T-helper 1 cell (primary cell): ENCODE measurements around the gene FAM200A.
"Not testable (repeated sequence)": the region's sequence is repeated elsewhere in the genome, so short reads cannot be mapped to it uniquely, and the experiment has no call there.

Experiments used
- DNase-seq, 5 donors: peaks; one replicate each; pipeline ENCODE4 v3.0.0-alpha.2; 2012 to 2020

The FAM200A gene

DNA sequence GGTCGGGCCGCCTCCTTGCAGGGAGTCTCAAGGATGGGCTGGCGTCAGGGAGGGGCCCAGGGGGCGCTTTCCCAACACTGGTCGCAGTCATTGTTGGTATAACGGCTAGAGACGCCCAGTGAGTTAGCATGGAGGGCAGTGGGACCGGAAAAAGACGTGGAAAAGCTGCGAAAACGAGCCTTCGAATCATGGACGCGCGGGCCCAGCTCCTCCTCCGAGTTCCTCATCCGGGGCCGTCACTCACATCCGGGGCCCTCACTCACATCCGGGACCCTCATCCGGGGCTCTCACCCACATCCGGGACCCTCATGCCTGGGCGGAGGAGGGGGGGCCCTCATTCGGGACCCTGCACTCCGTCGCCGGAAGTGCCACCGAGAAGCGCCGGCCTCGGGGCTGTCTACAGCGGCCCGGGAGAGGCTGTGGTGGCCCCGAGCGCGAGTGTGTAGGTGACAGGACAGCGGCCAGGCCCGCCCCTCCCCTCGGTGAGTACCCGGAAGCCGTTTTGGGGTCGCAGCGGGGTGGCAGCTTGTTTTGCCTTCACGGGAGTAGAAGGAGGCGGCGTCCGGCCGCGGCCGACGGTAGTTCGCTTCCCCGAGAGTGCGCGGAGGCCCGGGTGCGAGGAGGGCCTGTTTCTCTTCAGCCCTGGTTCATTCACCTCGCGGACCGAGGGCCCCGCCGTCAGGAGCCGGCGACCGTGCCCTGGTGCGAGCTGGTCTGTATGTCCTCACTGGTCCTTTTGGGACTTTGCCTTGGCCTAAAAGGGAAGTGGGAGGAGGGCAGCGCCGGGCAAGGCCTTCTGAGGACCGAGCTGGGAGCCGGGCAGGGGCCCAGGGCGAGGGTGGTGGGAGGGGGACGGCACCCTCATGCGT is 6.6 kb upstream of the FAM200A start, which contains the start of gene ZNF655:
Gene ZNF655 (plus strand): TSS at position 337 of the 869 bp plus-strand sequence. CDS start 1,918 bp downstream, outside the sequence.
- peak; percentile 79 to 89 (median 83) for DNase-seq

- DNase-seq, result no peak
Observed at GRCh38 chr7:99557940-99558305, 6.0 kb upstream of the FAM200A start.

- DNase-seq, result no peak
Observed at GRCh38 chr7:99557196-99557607, 5.3 kb upstream of the FAM200A start.

DNA sequence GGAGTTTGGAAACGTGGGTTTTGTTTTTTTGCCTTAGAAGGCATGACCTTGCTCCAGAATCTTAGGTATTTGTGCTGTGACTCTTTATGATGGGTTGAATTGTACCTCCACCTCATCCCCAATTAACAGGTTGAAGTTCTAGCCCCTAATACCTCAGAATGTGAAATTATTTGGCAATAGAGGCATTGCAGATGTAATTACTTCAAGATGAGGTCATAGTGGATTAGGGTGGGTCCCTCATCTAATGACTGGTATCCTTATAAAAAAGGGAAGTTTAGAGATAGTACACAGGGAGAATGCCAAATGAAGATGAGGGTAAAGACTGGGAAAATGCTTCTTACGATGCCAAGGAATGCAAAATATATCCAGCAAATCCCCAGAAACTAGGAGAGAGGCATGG is 3.0 kb upstream of the FAM200A start:
- no peak for DNase-seq

GRCh38 chr7:99553039-99553438 is 1.1 kb upstream of the FAM200A start:
- DNase-seq, result no peak

DNA sequence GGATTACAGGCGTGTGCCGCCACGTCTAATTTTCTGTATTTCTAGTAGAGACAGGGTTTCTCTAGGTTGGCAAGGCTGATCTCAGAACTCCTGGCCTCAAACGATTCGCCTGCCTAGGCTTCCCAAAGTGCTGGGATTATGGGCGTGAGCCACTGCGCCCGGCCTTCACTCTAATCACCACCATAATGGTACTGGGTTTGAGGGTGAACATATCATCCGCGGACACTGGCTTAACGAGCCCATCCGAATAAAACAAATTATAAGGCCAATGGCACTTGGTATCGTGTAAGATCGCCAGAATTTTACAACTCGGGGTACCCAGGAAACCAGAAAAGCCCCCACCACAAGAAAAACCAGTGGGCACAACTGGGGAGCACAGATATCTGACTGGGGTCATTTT is 580 bp downstream of the FAM200A start:
- no peak for DNase-seq

GRCh38 chr7:99549545-99549944 is 2.4 kb downstream of the FAM200A start:
- DNase-seq, result not testable (repeated sequence)

DNA sequence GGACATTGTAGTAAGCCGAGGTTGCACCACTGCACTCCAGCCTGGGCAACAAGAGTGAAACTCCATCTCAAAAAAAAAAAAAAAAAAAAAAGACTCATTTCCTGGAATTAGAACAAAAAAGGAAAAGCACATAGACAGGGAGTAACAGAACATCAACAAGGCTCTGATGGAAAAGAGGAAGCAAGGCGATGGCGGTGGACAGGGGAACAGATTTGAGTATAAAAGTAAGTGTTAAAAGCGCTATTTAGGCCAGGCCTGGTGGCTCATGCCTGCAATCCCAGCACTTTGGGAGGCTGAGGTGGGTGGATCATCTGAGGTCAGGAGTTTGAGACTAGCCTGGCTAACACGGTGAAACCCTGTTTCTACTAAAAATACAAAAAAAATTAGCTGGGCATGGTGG is 6.6 kb downstream of the FAM200A start:
- DNase-seq, result not testable (repeated sequence)

GRCh38 chr7:99543916-99544315 is 8.0 kb downstream of the FAM200A start:
- DNase-seq, result no peak

DNA sequence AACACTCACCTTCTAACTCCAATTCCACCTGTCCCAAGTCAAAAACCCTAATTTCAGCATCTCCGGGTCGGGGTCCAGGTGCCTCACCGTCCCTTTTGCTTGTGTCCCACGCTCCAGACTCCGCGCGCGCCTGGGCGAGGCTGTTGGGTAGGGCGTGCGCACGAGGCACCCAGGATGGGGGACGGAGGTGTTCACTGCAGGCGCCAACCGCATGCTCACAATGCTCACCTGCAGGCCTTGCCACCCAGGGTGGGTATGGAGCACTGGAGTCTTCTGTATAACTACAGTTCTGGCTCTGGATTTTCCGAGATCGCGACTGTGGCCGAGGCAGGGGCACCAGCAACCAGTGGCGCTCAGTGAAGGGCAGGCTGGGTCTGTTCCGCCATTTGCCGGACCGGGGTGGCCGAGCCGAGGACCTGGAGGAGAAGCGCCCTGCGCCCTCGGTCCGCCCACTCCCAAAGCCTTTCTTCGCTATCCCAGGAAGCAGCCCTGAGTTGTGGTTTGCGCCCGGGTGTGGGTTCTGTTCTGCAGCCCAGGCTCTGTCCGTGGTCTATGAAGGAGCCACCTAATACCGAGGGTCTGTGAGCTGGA is 8.7 kb downstream of the FAM200A start:
- DNase-seq, result no peak

DNA sequence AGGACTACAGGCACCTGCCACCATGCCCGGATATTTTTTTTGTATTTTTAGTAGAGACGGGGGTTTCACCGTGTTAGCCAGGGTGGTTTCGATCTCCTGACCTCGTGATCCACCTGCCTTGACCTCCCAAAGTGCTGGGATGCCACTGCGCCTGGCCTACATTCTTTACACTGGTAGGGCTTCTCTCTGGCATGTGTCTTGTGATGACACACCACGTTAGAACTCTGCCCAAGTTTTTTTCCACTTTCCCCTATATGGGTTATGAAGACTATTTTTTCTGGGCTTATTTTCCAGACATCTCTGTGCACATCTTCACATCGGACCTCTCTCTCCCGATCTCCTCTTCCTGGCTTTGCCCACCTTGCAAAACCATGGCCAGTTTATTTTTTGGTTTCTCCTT is 10.7 kb downstream of the FAM200A start:
- DNase-seq, result no peak

DNA sequence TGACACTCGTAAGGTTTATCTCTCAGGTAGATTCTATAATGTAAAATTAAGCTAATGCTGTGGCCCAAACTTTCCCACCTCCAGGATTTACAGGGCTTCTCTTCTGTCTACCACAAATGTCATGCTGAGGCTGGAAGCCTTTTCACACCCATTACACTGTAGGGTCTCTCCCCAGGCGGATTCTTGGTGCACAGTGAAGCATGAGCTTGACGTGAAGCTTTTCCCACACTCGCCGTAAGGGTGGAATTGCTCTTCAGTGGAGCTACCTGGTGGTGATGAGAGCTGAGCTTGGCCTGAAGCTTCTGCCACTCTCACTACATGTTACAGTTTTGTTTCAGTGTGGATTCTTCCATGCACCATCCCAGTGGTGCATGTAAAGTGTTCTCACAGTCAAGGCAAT is 11.4 kb downstream of the FAM200A start:
- DNase-seq, result no peak

GRCh38 chr7:99539213-99539811 is 12.6 kb downstream of the FAM200A start:
- DNase-seq, result no peak

GRCh38 chr7:99535667-99536066 is 16.2 kb downstream of the FAM200A start:
- no peak for DNase-seq

GRCh38 chr7:99531354-99531765 is 20.6 kb downstream of the FAM200A start:
- no peak for DNase-seq

DNA sequence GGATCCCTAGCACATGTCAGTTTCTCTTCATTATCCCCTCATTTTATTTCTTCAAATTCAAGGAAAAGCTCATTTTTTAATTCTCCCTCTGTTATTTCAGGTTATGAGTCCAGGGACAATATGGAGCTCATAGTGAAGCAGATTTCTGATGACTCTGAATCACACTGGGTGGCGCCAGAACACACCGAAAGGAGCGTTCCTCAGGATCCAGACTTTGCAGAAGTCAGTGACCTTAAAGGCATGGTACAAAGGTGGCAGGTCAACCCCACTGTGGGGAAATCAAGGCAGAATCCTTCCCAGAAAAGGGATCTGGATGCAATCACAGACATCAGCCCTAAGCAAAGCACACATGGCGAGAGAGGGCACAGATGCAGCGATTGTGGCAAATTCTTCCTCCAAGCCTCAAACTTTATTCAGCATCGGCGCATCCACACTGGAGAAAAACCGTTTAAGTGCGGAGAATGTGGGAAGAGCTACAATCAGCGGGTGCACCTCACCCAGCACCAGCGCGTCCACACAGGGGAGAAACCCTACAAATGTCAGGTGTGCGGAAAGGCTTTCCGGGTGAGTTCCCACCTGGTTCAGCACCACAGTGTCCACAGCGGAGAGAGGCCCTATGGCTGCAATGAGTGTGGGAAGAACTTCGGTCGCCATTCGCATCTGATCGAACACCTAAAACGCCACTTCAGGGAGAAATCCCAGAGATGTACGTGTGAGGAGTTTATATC is 26.0 kb downstream of the FAM200A start:
- DNase-seq, result no peak

- DNase-seq, result no peak
Observed at GRCh38 chr7:99521399-99521798, 30.5 kb downstream of the FAM200A start.

DNA sequence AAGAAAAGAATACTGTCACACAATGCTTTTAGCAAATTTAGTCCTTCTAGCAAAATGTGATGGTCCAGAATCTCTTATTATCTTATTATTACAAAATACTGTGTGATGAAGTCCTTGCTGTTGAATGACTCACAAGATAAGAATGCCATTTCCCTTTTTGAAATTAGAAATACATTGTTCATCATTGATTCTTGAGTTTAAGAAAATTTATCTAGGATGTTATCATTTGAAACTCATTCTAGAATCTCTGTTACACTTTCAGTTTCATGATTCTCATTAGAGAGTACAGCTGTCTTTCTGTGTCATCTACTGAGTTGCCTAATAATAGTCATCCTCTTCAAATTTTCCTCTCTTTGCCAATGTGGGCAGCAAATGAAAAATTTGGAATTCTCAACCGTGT is 37.9 kb downstream of the FAM200A start:
- no peak for DNase-seq

DNA sequence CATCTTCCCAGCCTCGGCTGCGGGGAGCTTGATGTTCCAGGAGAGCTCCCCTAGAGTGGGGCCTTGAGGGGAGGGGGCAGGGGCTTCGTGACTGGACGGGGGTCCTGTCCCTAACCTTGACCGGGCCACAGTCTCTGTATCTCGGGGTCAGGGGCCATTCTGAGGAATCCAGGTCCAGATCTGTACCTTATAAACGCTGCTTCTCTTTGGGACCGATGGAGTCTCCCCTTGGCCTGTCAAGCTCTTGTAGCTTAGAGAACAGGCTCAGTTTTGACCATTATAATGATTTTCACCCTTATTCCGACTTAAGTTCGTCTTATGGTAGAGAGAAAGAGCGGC is 46.6 kb downstream of the FAM200A start:
- no peak for DNase-seq

DNA sequence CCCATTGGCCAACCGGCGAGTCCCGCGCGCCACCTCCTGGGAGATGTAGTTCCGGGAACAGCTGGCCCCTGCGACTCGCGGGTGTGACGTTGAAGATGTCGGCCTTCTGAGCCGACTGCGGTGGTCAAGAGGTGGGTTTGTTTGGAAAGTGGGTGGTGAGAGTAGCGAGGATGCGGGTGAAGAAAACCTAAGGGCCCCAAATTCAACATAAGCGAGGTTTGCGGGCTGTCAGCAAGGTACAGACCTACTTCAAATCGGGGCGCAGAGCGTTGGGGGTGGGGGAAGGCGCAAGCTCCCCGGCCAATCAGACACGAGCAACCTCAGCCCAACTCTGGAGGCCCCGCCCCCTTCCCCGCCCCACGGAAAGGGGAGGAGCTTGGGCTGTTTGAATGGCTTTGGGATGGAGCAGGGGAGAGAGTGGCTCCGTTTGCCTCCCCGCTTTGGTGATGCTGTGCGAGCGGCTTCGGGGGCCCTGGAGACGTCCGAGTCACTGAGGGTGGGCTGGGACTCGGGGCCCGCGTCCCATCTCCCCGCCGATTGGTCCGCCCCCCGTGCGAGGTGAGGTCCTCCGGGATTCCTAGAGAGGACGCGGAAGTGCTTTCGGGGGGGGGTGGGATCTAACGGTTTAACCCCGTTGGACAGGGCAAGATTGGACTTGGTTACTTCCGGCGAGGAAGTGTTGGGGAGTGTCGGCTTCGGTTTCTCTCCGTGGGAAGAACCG is 47.2 kb downstream of the FAM200A start, which contains the start of gene ZKSCAN5:
Gene ZKSCAN5 (plus strand): TSS at position 60 of the 721 bp plus-strand sequence. CDS start 1,383 bp downstream, outside the sequence.
- peak; percentile 93 to 96 (median 95) for DNase-seq

DNA sequence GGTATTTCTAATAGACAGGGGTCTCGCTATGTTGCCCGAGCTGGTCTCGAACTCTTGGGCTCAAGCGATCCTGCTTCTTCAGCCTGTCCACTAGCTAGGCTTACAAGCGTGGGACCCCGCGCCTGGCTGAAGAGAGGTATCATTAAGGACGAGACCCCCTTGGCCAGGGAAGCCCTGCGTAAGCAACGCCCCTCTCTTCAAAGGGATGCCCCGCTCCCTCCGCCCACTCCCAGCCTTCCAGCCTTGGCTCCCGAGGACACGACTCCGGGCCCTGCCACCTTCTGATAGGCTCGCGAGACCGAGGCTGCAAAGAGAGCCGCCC is 47.7 kb downstream of the FAM200A start:
- no peak for DNase-seq

GRCh38 chr7:99501236-99501635 is 50.7 kb downstream of the FAM200A start:
- not testable (repeated sequence) for DNase-seq

DNA sequence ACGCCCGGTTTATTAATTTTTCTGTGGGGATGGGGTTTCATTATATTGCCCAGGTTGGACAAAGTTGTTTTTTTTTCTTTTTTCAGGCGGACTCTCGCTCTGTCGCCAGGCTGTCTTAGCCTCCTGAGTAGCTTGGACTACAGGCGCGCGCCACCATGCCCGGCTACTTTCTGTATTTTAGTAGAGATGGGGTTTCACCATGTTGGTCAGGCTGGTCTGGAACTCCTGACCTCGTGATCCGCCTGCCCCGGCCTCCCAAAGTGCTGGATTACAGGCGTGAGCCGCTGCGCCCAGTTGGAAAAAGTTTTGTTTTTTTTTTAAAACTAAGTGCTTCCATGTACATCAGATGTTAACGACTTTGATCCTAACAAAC is 51.3 kb downstream of the FAM200A start:
- DNase-seq, result no peak
